Right atrium auricular region (tissue), 2 donors: Measurements from ENCODE around the gene FGF21. TPM values are rescaled to one million over a fixed set of nuclear protein-coding genes. Genes with fewer than 3 reads are reported as not detected.
A peak's percentile ranks its signal among the peaks of the same experiment; 100 is the strongest.

Experiments
- DNase-seq: peaks from one replicate; pipeline ENCODE4 v3.0.0-alpha.2; 2019; ENCODE audit warnings: low spot score
- H3K27ac ChIP-seq, 2 donors: fragments of 200-600 bp; sonication (generic); 1 replicate in 1 of 2; 2 replicates in 1 of 2; pipeline ENCODE4 v1.5.1; 2016 to 2019
- H3K27me3 ChIP-seq, 2 donors: fragments of 200-600 bp; sonication (generic); one replicate each; pipeline versions ENCODE4 v1.5.1 to v1.6.0; 2017 to 2019
- H3K36me3 ChIP-seq: fragments of 200-600 bp; sonication (generic); one replicate; pipeline ENCODE4 v1.5.1; 2016
- H3K4me1 ChIP-seq, 2 donors: fragments of 200-600 bp; sonication (generic); one replicate each; pipeline versions ENCODE4 v1.5.1 to v1.6.0; 2017 to 2019
- H3K4me3 ChIP-seq, 2 donors: fragments of 200-600 bp; sonication (generic); 1 replicate in 1 of 2; 2 replicates in 1 of 2; pipeline ENCODE4 v1.5.1; 2017 to 2019; ENCODE audit warnings: mild to moderate bottlenecking in 1 of 2, moderate library complexity in 1 of 2
- H3K9me3 ChIP-seq, 2 donors: fragments of 200-600 bp; sonication (generic); one replicate each; pipeline ENCODE4 v1.5.1; 2019
- total RNA-seq, 2 donors: library from RNA; depleted of rRNA; stranded (reverse); fragments of >200 nt; gene quantifications; one replicate each; pipeline ENCODE4 v1.1.0, GENCODE V29; 2016
- TF ChIP-seq, protein P1 (sequence below), 2 donors: fragments of 200-600 bp; sonication (generic); IDR thresholded peaks; one replicate each; pipeline ENCODE4 v1.5.1; 2019; ENCODE audit warnings: antibody characterized with exemption in 2 of 2

Gene FGF21
- total RNA-seq, 2 donors from 2014 or later = not detected

DNA sequence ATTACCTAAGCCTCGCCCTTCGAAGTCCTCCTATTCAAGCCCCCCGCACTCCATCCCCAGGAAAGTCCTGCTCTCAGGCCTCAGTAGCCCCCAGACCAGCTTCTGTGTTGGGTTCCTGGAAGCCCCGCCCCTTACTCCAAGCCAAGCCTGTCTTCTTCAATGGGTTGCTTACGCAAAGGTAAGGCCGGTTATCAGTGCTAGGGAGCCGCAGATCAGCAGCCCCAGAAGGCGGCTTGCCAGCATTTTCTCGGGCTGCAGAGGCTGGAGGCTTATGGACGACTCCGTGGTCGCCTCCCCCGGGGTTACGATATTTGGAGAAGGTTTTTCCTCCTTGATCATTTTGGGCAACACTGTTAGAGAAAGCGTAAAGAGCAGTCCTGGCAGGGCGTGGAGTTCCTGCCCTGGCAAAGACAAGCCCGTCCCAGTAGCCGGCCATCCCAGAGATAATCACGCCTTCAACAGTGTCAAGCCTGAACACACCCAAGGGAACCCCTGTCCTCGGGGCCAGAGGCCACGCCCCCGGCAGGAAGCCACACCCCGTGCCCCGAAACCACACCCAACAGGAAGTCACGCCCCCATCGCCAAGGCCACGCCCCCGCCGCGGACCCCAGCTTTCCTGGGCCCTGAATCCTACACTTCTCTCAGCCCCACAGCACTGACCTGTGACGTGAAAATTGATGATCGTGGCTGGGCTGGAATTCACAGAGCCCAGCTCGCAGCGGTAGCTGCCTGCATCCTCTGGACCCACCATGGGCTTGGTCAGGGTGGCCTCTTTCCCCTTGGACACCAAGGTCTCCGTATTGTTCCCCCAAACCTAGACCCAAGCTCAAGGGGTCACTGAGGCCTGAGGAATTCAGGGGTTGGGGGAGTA lies 14.0 kb upstream of the FGF21 start:
- Histone ChIP-seq H3K36me3 (no peaks in the 10 kb centered on the region), H3K4me1 (peaks cover 0 to 18% of the 10 kb centered on the region in 2 donors), H3K27ac (peak overlapping the region; percentile 79 to 80), H3K4me3 (peak overlapping the region; percentile 9 to 63), H3K27me3 (no peaks in the 10 kb centered on the region), H3K9me3 (no peaks in the 10 kb centered on the region)
- peak; percentile 67 for DNase-seq
- TF ChIP-seq, protein P1, sequence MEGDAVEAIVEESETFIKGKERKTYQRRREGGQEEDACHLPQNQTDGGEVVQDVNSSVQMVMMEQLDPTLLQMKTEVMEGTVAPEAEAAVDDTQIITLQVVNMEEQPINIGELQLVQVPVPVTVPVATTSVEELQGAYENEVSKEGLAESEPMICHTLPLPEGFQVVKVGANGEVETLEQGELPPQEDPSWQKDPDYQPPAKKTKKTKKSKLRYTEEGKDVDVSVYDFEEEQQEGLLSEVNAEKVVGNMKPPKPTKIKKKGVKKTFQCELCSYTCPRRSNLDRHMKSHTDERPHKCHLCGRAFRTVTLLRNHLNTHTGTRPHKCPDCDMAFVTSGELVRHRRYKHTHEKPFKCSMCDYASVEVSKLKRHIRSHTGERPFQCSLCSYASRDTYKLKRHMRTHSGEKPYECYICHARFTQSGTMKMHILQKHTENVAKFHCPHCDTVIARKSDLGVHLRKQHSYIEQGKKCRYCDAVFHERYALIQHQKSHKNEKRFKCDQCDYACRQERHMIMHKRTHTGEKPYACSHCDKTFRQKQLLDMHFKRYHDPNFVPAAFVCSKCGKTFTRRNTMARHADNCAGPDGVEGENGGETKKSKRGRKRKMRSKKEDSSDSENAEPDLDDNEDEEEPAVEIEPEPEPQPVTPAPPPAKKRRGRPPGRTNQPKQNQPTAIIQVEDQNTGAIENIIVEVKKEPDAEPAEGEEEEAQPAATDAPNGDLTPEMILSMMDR (IDR thresholded peaks at IDR 0.05) = no peak

DNA sequence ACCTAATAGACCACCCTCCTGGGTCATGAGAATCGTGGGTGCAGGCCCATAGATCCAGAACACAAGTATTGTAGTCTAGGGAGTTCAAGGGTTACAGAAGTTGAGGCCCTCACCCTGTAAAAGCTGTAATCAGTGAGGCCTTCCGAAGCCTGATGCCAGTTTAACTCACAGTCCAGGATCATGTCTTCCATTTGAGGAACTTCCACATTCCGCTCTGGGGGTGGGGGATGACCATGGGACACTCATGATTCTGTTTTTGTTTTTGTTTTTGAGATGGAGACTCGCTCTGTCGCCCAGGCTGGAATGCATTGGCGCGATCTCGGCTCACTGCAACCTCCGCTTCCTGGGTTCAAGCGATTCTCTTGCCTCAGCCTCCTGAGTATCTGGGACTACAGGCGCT lies 13.2 kb upstream of the FGF21 start:
- no peak overlapping the region for H3K4me3 ChIP-seq
- H3K27ac ChIP-seq = peak overlapping the region; percentile 45 to 79
- TF ChIP-seq, protein P1 (IDR thresholded peaks at IDR 0.05) = no peak
- DNase-seq = no peak
- no peaks in the 10 kb centered on the region for H3K9me3 ChIP-seq
- peaks cover 0 to 25% of the 10 kb centered on the region in 2 donors for H3K4me1 ChIP-seq
- no peaks in the 10 kb centered on the region for H3K36me3 ChIP-seq
- H3K27me3 ChIP-seq = no peaks in the 10 kb centered on the region

DNA sequence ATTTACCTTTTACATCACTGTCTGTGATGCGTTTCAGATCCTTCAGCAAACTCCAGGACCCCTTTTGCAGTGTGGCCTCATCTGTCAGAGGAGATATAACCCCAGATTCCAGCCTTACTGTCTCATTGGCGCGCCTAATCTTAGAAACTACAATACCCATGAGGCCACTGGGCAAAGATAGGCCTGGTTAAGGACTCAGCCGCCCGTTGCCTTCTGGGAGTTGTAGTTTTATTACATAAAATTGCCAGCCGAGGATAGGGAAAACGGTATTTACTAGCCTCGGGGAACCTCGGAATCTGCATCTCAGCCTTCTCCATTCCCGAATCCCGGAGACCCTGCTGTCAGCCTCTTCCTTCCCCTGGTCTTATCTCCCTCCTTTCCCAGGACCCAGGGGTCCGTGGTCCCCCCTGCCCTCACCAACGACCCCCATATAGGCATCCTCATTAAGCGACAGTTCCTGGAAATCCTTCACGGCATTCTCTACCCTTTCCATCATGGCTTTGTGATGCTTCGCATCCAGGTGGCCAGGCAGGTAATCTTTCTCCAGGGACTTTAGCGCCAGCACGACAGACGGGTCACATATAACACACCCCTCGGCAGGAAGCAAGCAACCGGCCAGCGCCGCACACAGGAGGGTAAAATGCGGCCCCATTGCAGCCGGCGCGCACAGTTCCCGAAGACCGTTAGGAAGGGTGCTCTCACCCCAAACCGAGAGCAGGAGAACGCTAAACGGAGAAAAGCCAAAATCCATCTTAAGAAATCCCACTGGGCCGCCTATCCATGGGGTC lies 9.9 kb upstream of the FGF21 start:
- Histone ChIP-seq H3K36me3 (no peaks in the 10 kb centered on the region), H3K4me3 (no peak overlapping the region), H3K9me3 (no peaks in the 10 kb centered on the region), H3K27ac (no peak overlapping the region), H3K4me1 (peaks cover 0 to 18% of the 10 kb centered on the region in 2 donors), H3K27me3 (no peaks in the 10 kb centered on the region)
- peak; percentile 67 for DNase-seq
- TF ChIP-seq, protein P1 (IDR thresholded peaks at IDR 0.05) = no peak

DNA sequence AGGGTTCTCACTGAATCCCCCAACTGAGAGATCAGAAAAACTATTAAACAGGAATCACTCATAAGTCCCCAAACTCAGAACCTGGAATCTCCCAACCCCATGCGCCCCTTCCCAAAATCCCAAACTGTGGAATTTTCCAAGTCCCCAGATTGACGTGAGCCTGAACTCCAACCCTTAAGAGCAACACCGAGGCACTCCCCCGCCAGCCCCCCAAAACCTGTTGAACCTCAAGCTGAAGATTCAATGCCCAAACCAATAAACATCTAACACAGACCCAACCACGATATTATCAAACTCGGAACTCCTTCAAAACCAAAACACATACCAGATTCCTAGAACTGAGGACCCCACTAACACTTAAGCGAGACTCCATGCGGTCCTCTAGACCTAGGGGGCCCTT lies 9.2 kb upstream of the FGF21 start:
- no peak for DNase-seq
- no peaks in the 10 kb centered on the region for H3K36me3 ChIP-seq
- H3K27me3 ChIP-seq = no peaks in the 10 kb centered on the region
- TF ChIP-seq, protein P1 (IDR thresholded peaks at IDR 0.05) = no peak
- no peaks in the 10 kb centered on the region for H3K9me3 ChIP-seq
- peaks cover 0 to 19% of the 10 kb centered on the region in 2 donors for H3K4me1 ChIP-seq
- no peak overlapping the region for H3K4me3 ChIP-seq
- peak overlapping the region; percentile 80 to 84 for H3K27ac ChIP-seq

DNA sequence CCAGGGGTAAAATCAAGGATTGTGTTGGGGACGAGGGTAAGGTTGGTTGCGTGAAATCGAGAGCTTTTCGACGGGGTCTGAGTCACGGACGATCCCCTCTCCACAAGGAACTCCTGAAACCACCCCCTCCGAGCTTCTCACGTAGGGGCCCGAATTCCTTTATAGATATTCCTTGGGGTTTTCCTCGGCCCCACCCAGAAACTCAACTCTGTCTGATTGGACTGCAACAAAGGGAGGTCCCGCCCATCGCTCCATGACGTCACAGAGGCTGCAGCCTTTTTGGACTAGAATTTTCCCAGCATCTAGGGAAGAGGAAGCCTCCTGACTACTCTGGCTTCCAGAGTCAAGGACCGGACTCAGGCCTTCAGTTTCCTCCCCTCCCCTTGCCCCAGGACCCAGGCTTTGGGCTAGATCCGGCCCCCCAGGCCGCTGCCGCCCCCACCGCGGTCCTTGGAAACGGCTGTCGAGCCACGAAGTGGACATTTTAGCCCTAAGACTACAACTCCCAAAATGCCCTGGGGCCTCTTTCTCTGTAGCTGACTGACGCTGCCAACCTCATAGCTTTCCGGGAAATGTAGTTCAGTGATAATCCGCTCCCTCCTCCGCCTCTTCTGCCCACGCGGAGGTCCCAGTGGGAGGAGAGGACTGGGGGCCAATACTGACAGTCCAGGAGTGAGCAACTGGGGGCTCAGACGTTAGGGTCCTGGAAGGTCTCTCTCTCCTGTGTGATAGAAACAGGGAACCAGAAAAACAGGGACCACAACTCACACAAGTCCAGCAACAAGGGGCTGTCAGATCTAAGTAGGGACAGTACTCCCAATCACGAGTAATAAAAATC lies 8.4 kb upstream of the FGF21 start, which contains the start of gene IZUMO1:
Gene IZUMO1 (minus strand): TSS at position 172 of the 838 bp plus-strand sequence. CDS start 1,050 bp downstream, outside the sequence.
- H3K27me3 ChIP-seq = no peaks in the 10 kb centered on the region
- TF ChIP-seq, protein P1 (IDR thresholded peaks at IDR 0.05) = no peak

More for the DNA sequence above, 8.4 kb upstream of the FGF21 start, which contains the start of gene IZUMO1:
- peak within 1 kb of the TSS; percentile 80 to 84 for H3K27ac ChIP-seq
- no peaks in the 10 kb centered on the region for H3K9me3 ChIP-seq
- peaks cover 0 to 19% of the 10 kb centered on the region in 2 donors for H3K4me1 ChIP-seq
- DNase-seq = peak; percentile 87
- H3K4me3 ChIP-seq = peak within 1 kb of the TSS; percentile 30 to 45
- no peaks in the 10 kb centered on the region for H3K36me3 ChIP-seq
